Vagina (tissue), 2 donors: Measurements from ENCODE around the gene ZMIZ1. TPM values are rescaled to one million over a fixed set of nuclear protein-coding genes. Genes with fewer than 3 reads are reported as not detected.

Experiments
- DNase-seq, 2 donors: peaks; one replicate each; pipeline ENCODE4 v3.0.0-alpha.2; 2017; ENCODE audit errors: extremely low spot score in 2 of 2
- H3K27ac ChIP-seq: fragments of 200-600 bp; sonication (generic); one replicate; pipeline ENCODE4 v1.5.1; 2019
- H3K27me3 ChIP-seq: fragments of 200-600 bp; sonication (generic); one replicate; pipeline ENCODE4 v1.5.1; 2019
- H3K36me3 ChIP-seq, 2 donors: fragments of 200-600 bp; sonication (generic); one replicate each; pipeline ENCODE4 v1.5.1; 2017 to 2019
- H3K4me1 ChIP-seq: fragments of 200-600 bp; sonication (generic); one replicate; pipeline ENCODE4 v1.5.1; 2019
- H3K4me3 ChIP-seq, 2 donors: fragments of 200-600 bp; sonication (generic); 1 replicate in 1 of 2; 2 replicates in 1 of 2; pipeline ENCODE4 v1.5.1; 2016 to 2019
- H3K9me3 ChIP-seq: fragments of 200-600 bp; sonication (generic); one replicate; pipeline ENCODE4 v1.5.1; 2019
- POLR2A ChIP-seq, 2 donors: fragments of 450-650 bp; IDR thresholded peaks; one replicate each; pipeline ENCODE4 v1.6.1; 2017; ENCODE audit warnings: antibody characterized with exemption in 2 of 2, mild to moderate bottlenecking in 2 of 2, moderate library complexity in 2 of 2
- POLR2AphosphoS5 ChIP-seq, 2 donors: sonication (generic); formaldehyde crosslinking; IDR thresholded peaks; one replicate each; pipeline ENCODE4 v1.9.0; 2017; ENCODE audit warnings: antibody characterized with exemption in 2 of 2, mild to moderate bottlenecking in 2 of 2, low read depth in 1 of 2; ENCODE audit not compliant: insufficient read depth in 1 of 2
- intact Hi-C: fragments of 100-400 bp; cut with DNase I; formaldehyde crosslinking; loops from one replicate; pipeline ENCODE4 v1.15.1; 2023
- total RNA-seq: library from RNA; depleted of rRNA; stranded (reverse); fragments of >200 nt; gene quantifications from one replicate; pipeline ENCODE4 v1.2.3, GENCODE V29; 2016
- TF ChIP-seq, protein P1 (sequence below), 3 experiments: fragments of 450-650 bp in 2 of 3; fragments of 200-600 bp in 1 of 3; sonication (generic) in 1 of 3; IDR thresholded peaks; one replicate each; pipeline ENCODE4 v1.5.1; 2017 to 2019; ENCODE audit warnings: antibody characterized with exemption in 3 of 3, mild to moderate bottlenecking in 2 of 3, moderate library complexity in 2 of 3

The ZMIZ1 gene
- total RNA-seq, 1 donor from 2014 or later: 61.4 TPM

DNA sequence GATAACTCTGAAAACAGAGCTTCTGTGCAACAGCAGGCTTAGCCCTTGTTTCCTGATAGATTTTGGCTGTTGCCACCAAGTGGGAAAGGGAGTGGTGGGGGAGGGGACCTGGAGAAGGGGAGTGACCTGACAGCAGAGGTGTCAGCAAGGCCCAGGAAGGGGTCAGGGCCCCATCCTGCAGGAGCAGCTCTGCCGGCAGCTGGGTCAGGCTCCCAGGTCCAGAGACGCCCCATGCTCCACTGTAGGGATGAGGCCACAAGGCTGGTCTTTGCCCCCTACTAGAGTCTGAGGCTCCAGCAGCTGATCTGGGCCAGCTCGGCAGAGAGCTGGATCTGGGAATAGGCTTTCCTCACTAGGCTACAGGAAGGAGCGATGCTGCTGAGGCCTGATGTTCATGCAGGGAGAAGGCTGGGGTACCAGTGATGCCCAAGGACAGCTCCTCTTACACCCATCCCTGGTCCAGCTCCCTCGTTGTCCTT lies 44.0 kb upstream of the ZMIZ1 start:
- H3K36me3 ChIP-seq: no peaks in the 10 kb centered on the region
- intact Hi-C loops: no loop called here
- H3K9me3 ChIP-seq: no peaks in the 10 kb centered on the region
- H3K27ac ChIP-seq: no peak overlapping the region
- peaks cover 12% of the 10 kb centered on the region for H3K4me1 ChIP-seq
- no peaks in the 10 kb centered on the region for H3K27me3 ChIP-seq
- no peak overlapping the region for H3K4me3 ChIP-seq
- DNase-seq: no peak
- no peak for TF ChIP-seq POLR2A (IDR thresholded peaks at IDR 0.05)
- no peak for TF ChIP-seq POLR2AphosphoS5 (IDR thresholded peaks at IDR 0.05; ENCODE audit: insufficient read depth in 1 of 2, low read depth in 1 of 2)
- TF ChIP-seq, protein P1, sequence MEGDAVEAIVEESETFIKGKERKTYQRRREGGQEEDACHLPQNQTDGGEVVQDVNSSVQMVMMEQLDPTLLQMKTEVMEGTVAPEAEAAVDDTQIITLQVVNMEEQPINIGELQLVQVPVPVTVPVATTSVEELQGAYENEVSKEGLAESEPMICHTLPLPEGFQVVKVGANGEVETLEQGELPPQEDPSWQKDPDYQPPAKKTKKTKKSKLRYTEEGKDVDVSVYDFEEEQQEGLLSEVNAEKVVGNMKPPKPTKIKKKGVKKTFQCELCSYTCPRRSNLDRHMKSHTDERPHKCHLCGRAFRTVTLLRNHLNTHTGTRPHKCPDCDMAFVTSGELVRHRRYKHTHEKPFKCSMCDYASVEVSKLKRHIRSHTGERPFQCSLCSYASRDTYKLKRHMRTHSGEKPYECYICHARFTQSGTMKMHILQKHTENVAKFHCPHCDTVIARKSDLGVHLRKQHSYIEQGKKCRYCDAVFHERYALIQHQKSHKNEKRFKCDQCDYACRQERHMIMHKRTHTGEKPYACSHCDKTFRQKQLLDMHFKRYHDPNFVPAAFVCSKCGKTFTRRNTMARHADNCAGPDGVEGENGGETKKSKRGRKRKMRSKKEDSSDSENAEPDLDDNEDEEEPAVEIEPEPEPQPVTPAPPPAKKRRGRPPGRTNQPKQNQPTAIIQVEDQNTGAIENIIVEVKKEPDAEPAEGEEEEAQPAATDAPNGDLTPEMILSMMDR (IDR thresholded peaks at IDR 0.05): no peak

DNA sequence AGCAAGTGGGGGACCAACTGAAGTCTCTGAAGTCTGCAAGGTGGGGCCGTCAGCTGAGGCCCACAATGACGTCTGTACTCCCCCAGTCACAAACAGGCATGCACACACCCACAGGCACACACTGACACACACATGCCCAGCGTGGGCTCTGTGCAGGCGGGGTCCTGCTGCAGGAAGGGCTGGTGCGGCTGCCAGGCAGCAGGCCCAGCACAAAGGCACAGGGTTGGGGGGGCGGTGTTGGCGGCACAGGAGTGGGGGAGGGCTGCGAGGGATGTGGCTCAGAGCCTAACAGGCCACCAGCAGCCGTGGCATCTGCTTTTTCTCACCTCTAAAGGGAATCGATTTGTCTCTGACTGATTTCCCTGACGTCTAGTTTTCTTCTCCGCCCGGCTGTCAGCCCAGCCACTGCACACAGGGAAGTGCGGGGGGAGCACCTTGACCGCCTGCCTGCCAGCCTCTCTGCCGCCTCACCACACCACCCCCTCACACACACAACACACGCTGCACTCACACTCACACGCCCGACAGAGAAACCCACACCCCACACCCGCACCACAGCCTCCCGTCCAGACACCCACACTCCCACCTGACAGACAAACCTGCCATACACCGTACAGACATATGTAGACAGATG lies 43.5 kb upstream of the ZMIZ1 start:
- no peaks in the 10 kb centered on the region for H3K36me3 ChIP-seq
- intact Hi-C loops: no loop called here
- no peak overlapping the region for H3K4me3 ChIP-seq
- no peaks in the 10 kb centered on the region for H3K27me3 ChIP-seq
- H3K27ac ChIP-seq: no peak overlapping the region
- no peak for DNase-seq
- peaks cover 7% of the 10 kb centered on the region for H3K4me1 ChIP-seq
- no peaks in the 10 kb centered on the region for H3K9me3 ChIP-seq
- TF ChIP-seq POLR2A (IDR thresholded peaks at IDR 0.05) (no peak), POLR2AphosphoS5 (IDR thresholded peaks at IDR 0.05; ENCODE audit: insufficient read depth in 1 of 2, low read depth in 1 of 2) (no peak)
- TF ChIP-seq, protein P1 (IDR thresholded peaks at IDR 0.05): no peak

DNA sequence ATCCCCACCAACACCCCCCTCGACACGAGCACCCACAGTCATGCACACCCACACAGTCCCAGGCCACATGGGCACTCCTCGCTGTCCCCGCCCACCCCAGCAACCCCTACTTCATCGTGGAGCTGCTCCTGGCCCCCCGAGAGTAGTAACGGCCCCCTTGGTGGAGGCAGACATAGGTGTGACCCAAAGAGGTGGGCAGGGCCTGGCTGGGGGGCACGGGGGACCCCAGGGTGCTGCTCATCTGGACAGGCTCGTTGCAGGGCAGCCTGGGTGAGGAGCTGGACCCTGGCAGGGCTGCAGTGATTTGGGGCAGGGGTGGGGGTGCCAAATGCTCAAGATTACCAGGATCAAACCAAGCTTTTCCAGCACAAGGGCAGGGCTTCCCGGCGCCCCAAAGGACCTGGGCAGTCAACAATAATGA lies 42.4 kb upstream of the ZMIZ1 start:
- intact Hi-C loops: no loop called here
- H3K9me3 ChIP-seq: no peaks in the 10 kb centered on the region
- DNase-seq: no peak
- no peaks in the 10 kb centered on the region for H3K27me3 ChIP-seq
- H3K4me3 ChIP-seq: no peak overlapping the region
- TF ChIP-seq POLR2A (IDR thresholded peaks at IDR 0.05): no peak
- no peak for TF ChIP-seq POLR2AphosphoS5 (IDR thresholded peaks at IDR 0.05; ENCODE audit: insufficient read depth in 1 of 2, low read depth in 1 of 2)
- TF ChIP-seq, protein P1 (IDR thresholded peaks at IDR 0.05): no peak
- no peaks in the 10 kb centered on the region for H3K4me1 ChIP-seq
- no peak overlapping the region for H3K27ac ChIP-seq
- H3K36me3 ChIP-seq: no peaks in the 10 kb centered on the region

DNA sequence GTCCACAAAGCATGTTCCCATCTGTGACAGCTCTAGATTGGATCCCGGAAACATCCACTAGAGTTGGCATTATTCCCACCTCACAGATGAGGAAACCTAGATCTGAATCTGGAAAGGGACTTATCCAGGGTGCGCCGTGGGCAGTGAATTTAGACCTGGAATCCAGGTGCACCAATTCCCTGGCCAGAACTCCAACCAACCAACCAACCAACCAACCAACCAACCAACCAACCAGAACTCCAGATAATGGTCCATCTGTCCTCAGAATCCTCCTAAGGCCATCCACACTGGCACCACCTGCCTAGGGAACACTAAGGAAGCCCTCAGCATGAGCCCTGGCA lies 42.0 kb upstream of the ZMIZ1 start:
- Histone ChIP-seq H3K9me3 (no peaks in the 10 kb centered on the region), H3K4me3 (no peak overlapping the region), H3K36me3 (no peaks in the 10 kb centered on the region), H3K27me3 (no peaks in the 10 kb centered on the region), H3K4me1 (no peaks in the 10 kb centered on the region), H3K27ac (no peak overlapping the region)
- intact Hi-C loops: no loop called here
- TF ChIP-seq, protein P1 (IDR thresholded peaks at IDR 0.05): no peak
- no peak for TF ChIP-seq POLR2AphosphoS5 (IDR thresholded peaks at IDR 0.05; ENCODE audit: insufficient read depth in 1 of 2, low read depth in 1 of 2)
- no peak for DNase-seq

DNA sequence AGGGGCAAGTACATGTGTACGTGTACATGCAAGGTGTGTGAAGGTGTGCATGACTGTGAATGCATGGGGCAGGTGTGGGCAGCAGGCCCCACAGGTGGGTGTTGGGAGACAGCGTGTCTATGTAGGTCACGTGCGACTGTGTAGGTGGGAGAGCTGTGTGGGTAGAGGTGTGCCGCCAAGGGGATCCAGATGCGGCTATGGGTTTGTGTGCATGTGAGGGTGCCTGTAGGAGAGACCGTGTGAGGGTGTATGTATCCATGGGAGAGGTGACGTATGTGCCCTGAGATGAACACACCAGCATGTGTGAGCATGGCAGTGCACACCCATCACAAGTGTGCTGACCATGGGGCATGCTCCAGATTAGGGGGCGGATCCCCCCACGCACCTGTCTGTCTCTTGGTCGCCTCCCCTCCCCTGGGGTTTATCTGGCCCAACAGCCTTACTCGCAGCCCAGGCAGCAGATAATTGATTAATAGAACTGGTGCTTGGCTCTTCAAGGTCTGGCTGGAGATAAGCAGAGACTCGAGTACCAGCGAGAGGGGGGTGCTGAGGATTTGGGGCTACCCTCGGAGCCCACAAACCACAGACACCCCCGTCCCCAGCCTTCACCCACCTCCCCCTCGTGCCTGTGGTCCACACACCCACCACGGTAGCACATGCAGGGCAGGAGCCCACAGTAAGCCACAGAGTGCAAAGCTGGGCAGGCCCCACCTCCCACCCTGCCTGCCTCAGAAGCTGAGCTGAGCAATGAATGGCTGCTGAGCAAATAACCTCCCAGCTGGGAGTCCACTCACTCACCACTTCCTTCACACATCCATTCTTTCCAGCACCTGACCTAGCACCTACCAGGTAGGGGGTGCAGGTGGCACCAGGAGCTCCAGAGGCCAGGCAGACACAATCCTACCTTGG lies 41.4 kb upstream of the ZMIZ1 start:
- no peak for DNase-seq
- Histone ChIP-seq H3K36me3 (no peaks in the 10 kb centered on the region), H3K27ac (no peak overlapping the region), H3K9me3 (no peaks in the 10 kb centered on the region), H3K27me3 (no peaks in the 10 kb centered on the region), H3K4me3 (no peak overlapping the region), H3K4me1 (no peaks in the 10 kb centered on the region)
- intact Hi-C loops: no loop called here
- TF ChIP-seq, protein P1 (IDR thresholded peaks at IDR 0.05): no peak
- no peak for TF ChIP-seq POLR2AphosphoS5 (IDR thresholded peaks at IDR 0.05; ENCODE audit: insufficient read depth in 1 of 2, low read depth in 1 of 2)
- TF ChIP-seq POLR2A (IDR thresholded peaks at IDR 0.05): no peak
